ENCODE measurements around the gene TSPEAR. TPM values are rescaled to one million over a fixed set of nuclear protein-coding genes. Genes with fewer than 3 reads are reported as not detected.

Gene TSPEAR
- total and polyA plus RNA-seq, 11 donors = 0.01 to 2.6 (median 0.71) TPM; not detected in 2

DNA sequence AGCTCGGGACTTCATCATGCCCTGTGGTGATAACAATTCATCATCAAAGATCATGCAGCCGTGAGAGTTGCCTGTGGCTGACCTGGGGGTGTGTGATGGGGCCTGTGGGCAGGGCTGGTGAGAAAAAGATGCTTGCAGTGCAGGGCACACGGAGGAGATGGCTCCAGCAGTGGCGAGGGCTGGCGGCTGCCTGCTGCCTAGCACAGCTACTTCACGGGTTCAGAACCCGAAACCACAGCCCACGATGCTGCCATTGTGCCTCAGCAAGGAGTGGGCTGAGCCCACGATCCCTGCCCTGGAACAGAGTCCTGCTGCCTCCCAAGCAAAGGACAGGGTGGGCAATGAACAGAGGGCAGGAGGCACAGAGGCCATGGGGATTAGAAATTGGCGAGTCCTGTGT is 85.1 kb downstream of the TSPEAR start:
- Histone ChIP-seq H3K36me3 (no peaks in the 10 kb centered on the region), H3K9me3 (peaks cover 0 to 40% (median 21%) of the 10 kb centered on the region in 12 donors), H3K4me3 (no peak overlapping the region), H3K27ac (peak overlapping the region in 1 of 12 donors; percentile 52), H3K4me1 (peaks cover 0 to 29% (median 0%) of the 10 kb centered on the region in 12 donors), H3K27me3 (peaks cover 0 to 26% (median 0%) of the 10 kb centered on the region in 9 donors)
- ATAC-seq (peak in 2 of 4 donors; percentile 20 to 26), DNase-seq (peak in 1 of 5 donors; percentile 58)
- 71 to 80% (median 72%) methylated on average over 10 of the region's 10 CpGs for WGBS, 4 donors
- TF ChIP-seq, protein P1, sequence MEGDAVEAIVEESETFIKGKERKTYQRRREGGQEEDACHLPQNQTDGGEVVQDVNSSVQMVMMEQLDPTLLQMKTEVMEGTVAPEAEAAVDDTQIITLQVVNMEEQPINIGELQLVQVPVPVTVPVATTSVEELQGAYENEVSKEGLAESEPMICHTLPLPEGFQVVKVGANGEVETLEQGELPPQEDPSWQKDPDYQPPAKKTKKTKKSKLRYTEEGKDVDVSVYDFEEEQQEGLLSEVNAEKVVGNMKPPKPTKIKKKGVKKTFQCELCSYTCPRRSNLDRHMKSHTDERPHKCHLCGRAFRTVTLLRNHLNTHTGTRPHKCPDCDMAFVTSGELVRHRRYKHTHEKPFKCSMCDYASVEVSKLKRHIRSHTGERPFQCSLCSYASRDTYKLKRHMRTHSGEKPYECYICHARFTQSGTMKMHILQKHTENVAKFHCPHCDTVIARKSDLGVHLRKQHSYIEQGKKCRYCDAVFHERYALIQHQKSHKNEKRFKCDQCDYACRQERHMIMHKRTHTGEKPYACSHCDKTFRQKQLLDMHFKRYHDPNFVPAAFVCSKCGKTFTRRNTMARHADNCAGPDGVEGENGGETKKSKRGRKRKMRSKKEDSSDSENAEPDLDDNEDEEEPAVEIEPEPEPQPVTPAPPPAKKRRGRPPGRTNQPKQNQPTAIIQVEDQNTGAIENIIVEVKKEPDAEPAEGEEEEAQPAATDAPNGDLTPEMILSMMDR (IDR thresholded peaks at IDR 0.05) = no peak
- TF ChIP-seq POLR2A (IDR thresholded peaks at IDR 0.05) = no peak
- intact Hi-C loops (cut with DNase I) = loop anchor here in 1 of 10 donors (10.0 kb wide), 1 partner anchor 89 kb away; the partner anchor contains the start of gene TSPEAR

DNA sequence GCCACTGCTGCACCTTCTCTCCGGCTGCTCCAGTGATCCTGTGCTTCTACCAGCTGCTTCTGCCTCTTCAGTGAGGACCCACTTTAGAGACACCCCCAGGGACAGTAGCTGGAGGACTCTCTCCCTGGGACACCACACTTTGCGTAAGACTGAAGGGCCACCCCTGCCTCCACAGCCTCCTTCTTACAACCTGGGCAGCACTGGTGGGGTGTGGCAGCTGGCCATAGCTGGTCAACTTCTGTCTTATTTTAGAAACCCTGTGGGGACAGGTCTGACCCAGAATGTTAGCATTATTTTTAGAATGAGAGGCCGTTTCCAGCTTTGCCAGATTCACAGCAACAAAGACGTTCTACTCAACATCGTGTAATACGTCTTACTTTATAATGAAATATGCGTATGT is 85.6 kb downstream of the TSPEAR start:
- TF ChIP-seq, protein P1 (IDR thresholded peaks at IDR 0.05) = no peak
- TF ChIP-seq POLR2A (IDR thresholded peaks at IDR 0.05) = no peak
- no peak for DNase-seq
- Histone ChIP-seq H3K4me1 (peaks cover 0 to 29% (median 0%) of the 10 kb centered on the region in 12 donors), H3K9me3 (peaks cover 0 to 35% (median 16%) of the 10 kb centered on the region in 12 donors), H3K4me3 (no peak overlapping the region), H3K36me3 (no peaks in the 10 kb centered on the region), H3K27ac (peak overlapping the region in 1 of 12 donors; percentile 44), H3K27me3 (peaks cover 0 to 26% (median 0%) of the 10 kb centered on the region in 9 donors)
- intact Hi-C loops (cut with DNase I) = loop anchor here in 1 of 10 donors (10.0 kb wide), 1 partner anchor 89 kb away; the partner anchor contains the start of gene TSPEAR
- WGBS, 4 donors = 64 to 77% (median 71%) methylated on average over 7 of the region's 7 CpGs
- peak in 3 of 4 donors; percentile 42 to 68 (median 50) for ATAC-seq

DNA sequence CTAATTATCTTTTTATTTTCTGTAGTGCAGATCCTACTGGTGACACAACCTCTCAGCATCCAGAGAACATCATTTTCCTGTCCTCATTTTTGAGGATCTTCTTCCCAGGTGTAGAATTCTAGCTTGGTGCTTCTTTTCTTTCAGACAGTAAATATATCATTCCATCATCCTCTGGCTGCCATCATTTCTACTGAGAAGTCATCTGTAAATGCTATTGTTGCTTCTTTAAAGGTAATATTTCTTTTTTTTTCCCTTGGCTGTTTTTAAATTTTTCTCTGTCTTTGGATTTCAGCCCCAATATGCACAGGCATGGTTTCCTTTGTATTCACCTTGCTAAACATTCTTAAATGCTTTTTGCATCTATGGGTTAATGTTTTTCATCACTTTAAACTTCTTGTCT is 87.8 kb downstream of the TSPEAR start:
- Histone ChIP-seq H3K36me3 (no peaks in the 10 kb centered on the region), H3K4me1 (peaks cover 0 to 24% (median 0%) of the 10 kb centered on the region in 12 donors), H3K27me3 (peaks cover 0 to 19% (median 0%) of the 10 kb centered on the region in 9 donors), H3K9me3 (peaks cover 0 to 42% (median 13%) of the 10 kb centered on the region in 12 donors), H3K4me3 (no peak overlapping the region), H3K27ac (no peak overlapping the region)
- no peak for TF ChIP-seq POLR2A (IDR thresholded peaks at IDR 0.05)
- TF ChIP-seq, protein P1 (IDR thresholded peaks at IDR 0.05) = no peak
- DNase-seq (no peak), ATAC-seq (no peak)
- intact Hi-C loops (cut with DNase I) = loop anchor here in 1 of 10 donors (5.0 to 10.0 kb wide), 2 partner anchors 91 to 119 kb away; partner anchors contain the start of gene TSPEAR

DNA sequence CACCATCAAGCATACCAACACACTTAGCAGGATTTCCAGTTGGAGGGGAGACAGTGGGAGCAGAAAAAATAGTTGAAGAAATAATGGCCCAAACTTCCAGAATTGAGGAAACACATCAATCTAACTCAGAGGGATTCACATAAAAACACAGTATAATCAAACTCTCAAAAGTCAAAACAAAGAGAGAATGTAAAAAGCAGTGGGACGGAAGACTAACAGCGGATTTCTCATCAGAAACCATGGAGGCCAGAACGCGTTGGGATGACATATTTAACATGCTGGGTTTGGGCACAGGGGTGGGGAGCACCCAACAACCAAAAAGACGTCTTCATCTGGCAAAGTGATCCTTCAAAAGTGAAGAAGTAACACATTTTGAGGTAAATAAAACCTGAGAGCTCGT is 91.5 kb downstream of the TSPEAR start:
- intact Hi-C loops (cut with DNase I) = loop anchor here in 2 of 10 donors (2.0 to 10.0 kb wide), 4 partner anchors 95 to 173 kb away; partner anchors contain the start of gene TSPEAR (in 1 of the 2)
- no peak for DNase-seq
- Histone ChIP-seq H3K27ac (peak overlapping the region in 1 of 12 donors; percentile 73), H3K4me3 (no peak overlapping the region), H3K4me1 (peaks cover 0 to 8% (median 0%) of the 10 kb centered on the region in 12 donors), H3K9me3 (peaks cover 0 to 42% (median 13%) of the 10 kb centered on the region in 12 donors), H3K27me3 (peaks cover 0 to 3% (median 0%) of the 10 kb centered on the region in 9 donors), H3K36me3 (no peaks in the 10 kb centered on the region)
- no peak for TF ChIP-seq POLR2A (IDR thresholded peaks at IDR 0.05)
- TF ChIP-seq, protein P1 (IDR thresholded peaks at IDR 0.05) = no peak
- no peak for ATAC-seq
- WGBS, 4 donors = 83 to 90% (median 86%) methylated on average over 6 of the region's 6 CpGs
